Right lobe of liver (tissue), 6 donors: Measurements from ENCODE around the gene ALDH7A1. TPM values are rescaled to one million over a fixed set of nuclear protein-coding genes. Genes with fewer than 3 reads are reported as not detected.
A peak's percentile ranks its signal among the peaks of the same experiment; 100 is the strongest.

ENCODE experiments used
- ATAC-seq, 4 donors: fragments of 200-7000 bp; cut with Tn5 transposase; one replicate each; pipeline ENCODE4 v1.9.1; 2020; ENCODE audit warnings: mild to moderate bottlenecking in 4 of 4, moderate library complexity in 4 of 4
- DNase-seq, 3 donors: peaks; one replicate each; pipeline ENCODE4 v3.0.0-alpha.2; 2020
- H3K27ac ChIP-seq, 3 donors: fragments of 200-600 bp; one replicate each; pipeline ENCODE4 v1.8.0; 2022
- H3K27me3 ChIP-seq, 2 donors: fragments of 200-600 bp; one replicate each; pipeline ENCODE4 v1.8.0; 2022
- H3K36me3 ChIP-seq, 4 donors: fragments of 200-600 bp; sonication (generic) in 1 of 4; one replicate each; pipeline versions ENCODE4 v1.5.1 to v1.8.0; 2017 to 2022; ENCODE audit warnings: control low read depth in 1 of 4
- H3K4me1 ChIP-seq, 4 donors: fragments of 200-600 bp; sonication (generic) in 1 of 4; one replicate each; pipeline versions ENCODE4 v1.5.1 to v1.8.0; 2017 to 2022; ENCODE audit warnings: control low read depth in 1 of 4
- H3K4me3 ChIP-seq, 3 donors: fragments of 200-600 bp; one replicate each; pipeline ENCODE4 v1.8.0; 2022
- H3K9me3 ChIP-seq, 4 donors: fragments of 200-600 bp; sonication (generic) in 1 of 4; one replicate each; pipeline versions ENCODE4 v1.5.1 to v1.8.0; 2017 to 2022; ENCODE audit warnings: control low read depth in 1 of 4
- POLR2A ChIP-seq: fragments of 450-650 bp; IDR thresholded peaks from one replicate; pipeline ENCODE4 v1.6.1; 2017; ENCODE audit warnings: antibody characterized with exemption, mild to moderate bottlenecking
- WGBS: methylation state at CpG from one replicate; pipeline ENCODE4 v1.1.6; 2018; ENCODE audit warnings: low coverage, low lambda C conversion rate; ENCODE audit not compliant: insufficient coverage; ENCODE audit errors: missing lambda C conversion rate; 5-methylcytosine and 5-hydroxymethylcytosine counted together
- intact Hi-C, 2 donors: fragments of 100-400 bp; cut with DNase I; formaldehyde crosslinking; loops; one replicate each; pipeline versions ENCODE4 v1.11.2 to v1.14.1; 2022
- total RNA-seq, 6 experiments: library from RNA; depleted of rRNA in 2 of 6; stranded (reverse); fragments of >200 nt in 2 of 6; fragmentation: NEBNext Ultra II Directional in 3 of 6; extraction: Animal tissue kit (Norgen Biotek cat#: 25700) in 3 of 6; gene quantifications; one replicate each; pipeline versions ENCODE4 v1.1.0 to v1.2.4, GENCODE V29; 2016 to 2023
- TF ChIP-seq, protein P1 (sequence below), 4 donors: fragments of 200-600 bp in 3 of 4; fragments of 450-650 bp in 1 of 4; IDR thresholded peaks; one replicate each; pipeline versions ENCODE4 v1.5.1 to v1.8.0; 2016 to 2022; ENCODE audit warnings: antibody characterized with exemption in 4 of 4, mild to moderate bottlenecking in 2 of 4
- donor health status: DM: no; HTN: yes; CAD: no.
- donor health status: DM: no; HTN: no; CAD: no.
- donor health status: DM: no; HTN: no; CAD: no.
- donor health status: DM: no; HTN: yes; CAD: no.
- donor health status: DM: no; HTN: yes; CAD: no.

The ALDH7A1 gene
- total RNA-seq, 6 experiments from 2014 or later: 23.0 to 142 (median 96.7) TPM

DNA sequence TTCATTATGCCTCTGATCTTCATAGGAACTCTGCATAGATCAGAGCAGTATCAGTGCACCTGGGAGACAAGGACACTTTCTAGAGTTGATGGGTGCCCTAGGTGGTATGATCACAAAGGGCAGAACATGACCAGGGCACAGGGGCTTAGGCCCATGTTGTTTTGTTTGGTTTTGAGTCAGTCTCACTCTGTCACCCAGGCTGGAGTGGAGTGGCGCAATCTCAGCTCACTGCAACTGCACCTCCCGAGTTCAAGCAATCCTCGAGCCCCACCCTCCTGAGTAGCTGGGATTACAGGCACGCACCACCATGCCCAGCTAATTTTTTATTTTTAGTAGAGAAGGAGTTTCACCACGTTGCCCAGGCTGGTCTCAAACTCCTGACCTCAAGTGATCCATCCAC, 17.6 kb downstream of the ALDH7A1 start:
- no peak for TF ChIP-seq POLR2A
- TF ChIP-seq, protein P1, sequence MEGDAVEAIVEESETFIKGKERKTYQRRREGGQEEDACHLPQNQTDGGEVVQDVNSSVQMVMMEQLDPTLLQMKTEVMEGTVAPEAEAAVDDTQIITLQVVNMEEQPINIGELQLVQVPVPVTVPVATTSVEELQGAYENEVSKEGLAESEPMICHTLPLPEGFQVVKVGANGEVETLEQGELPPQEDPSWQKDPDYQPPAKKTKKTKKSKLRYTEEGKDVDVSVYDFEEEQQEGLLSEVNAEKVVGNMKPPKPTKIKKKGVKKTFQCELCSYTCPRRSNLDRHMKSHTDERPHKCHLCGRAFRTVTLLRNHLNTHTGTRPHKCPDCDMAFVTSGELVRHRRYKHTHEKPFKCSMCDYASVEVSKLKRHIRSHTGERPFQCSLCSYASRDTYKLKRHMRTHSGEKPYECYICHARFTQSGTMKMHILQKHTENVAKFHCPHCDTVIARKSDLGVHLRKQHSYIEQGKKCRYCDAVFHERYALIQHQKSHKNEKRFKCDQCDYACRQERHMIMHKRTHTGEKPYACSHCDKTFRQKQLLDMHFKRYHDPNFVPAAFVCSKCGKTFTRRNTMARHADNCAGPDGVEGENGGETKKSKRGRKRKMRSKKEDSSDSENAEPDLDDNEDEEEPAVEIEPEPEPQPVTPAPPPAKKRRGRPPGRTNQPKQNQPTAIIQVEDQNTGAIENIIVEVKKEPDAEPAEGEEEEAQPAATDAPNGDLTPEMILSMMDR (IDR thresholded peaks at IDR 0.05): no peak
- no peak overlapping the region for H3K27ac ChIP-seq
- intact Hi-C loops: no loop called here
- H3K4me3 ChIP-seq: no peak overlapping the region
- peaks cover 0 to 12% (median 4%) of the 10 kb centered on the region in 4 donors for H3K4me1 ChIP-seq
- no peaks in the 10 kb centered on the region for H3K27me3 ChIP-seq
- ATAC-seq (peak; percentile 55 to 86 (median 56)), DNase-seq (no peak)
- peaks cover 0 to 59% (median 9%) of the 10 kb centered on the region in 4 donors for H3K36me3 ChIP-seq
- WGBS: 69% methylated on average over 3 of the region's 5 CpGs
- no peaks in the 10 kb centered on the region for H3K9me3 ChIP-seq

GRCh38 chr5:126576974-126577373, 18.0 kb downstream of the ALDH7A1 start:
- Histone ChIP-seq H3K9me3 (no peaks in the 10 kb centered on the region), H3K4me1 (peaks cover 0 to 12% (median 4%) of the 10 kb centered on the region in 4 donors), H3K27me3 (no peaks in the 10 kb centered on the region), H3K27ac (no peak overlapping the region), H3K36me3 (peaks cover 0 to 56% (median 8%) of the 10 kb centered on the region in 4 donors), H3K4me3 (no peak overlapping the region)
- intact Hi-C loops: no loop called here
- no peak for ATAC-seq
- no peak for TF ChIP-seq POLR2A
- TF ChIP-seq, protein P1 (IDR thresholded peaks at IDR 0.05): no peak
- WGBS: 95% methylated on average over 5 of the region's 5 CpGs
- DNase-seq: no peak

- WGBS: 87% methylated on average over 5 of the region's 10 CpGs
- Histone ChIP-seq H3K4me3 (no peak overlapping the region), H3K36me3 (peaks cover 0 to 49% (median 2%) of the 10 kb centered on the region in 4 donors), H3K4me1 (peaks cover 0 to 12% (median 4%) of the 10 kb centered on the region in 4 donors), H3K9me3 (no peaks in the 10 kb centered on the region), H3K27ac (no peak overlapping the region), H3K27me3 (no peaks in the 10 kb centered on the region)
- ATAC-seq (no peak), DNase-seq (no peak)
- intact Hi-C loops: no loop called here
- no peak for TF ChIP-seq POLR2A
- TF ChIP-seq, protein P1 (IDR thresholded peaks at IDR 0.05): no peak
Observed at GRCh38 chr5:126575644-126576043, 19.4 kb downstream of the ALDH7A1 start.

GRCh38 chr5:126568206-126568755, 26.7 kb downstream of the ALDH7A1 start:
- Histone ChIP-seq H3K4me1 (peaks cover 0 to 6% (median 0%) of the 10 kb centered on the region in 4 donors), H3K9me3 (no peaks in the 10 kb centered on the region), H3K4me3 (no peak overlapping the region), H3K27me3 (no peaks in the 10 kb centered on the region), H3K27ac (no peak overlapping the region), H3K36me3 (peaks cover 0 to 48% (median 9%) of the 10 kb centered on the region in 4 donors)
- 82% methylated on average over 4 of the region's 4 CpGs for WGBS
- no peak for TF ChIP-seq POLR2A
- TF ChIP-seq, protein P1 (IDR thresholded peaks at IDR 0.05): no peak
- no peak for ATAC-seq
- intact Hi-C loops: no loop called here
- no peak for DNase-seq
